GM18909 (cell line): ENCODE results near the gene UNC119.
A peak's percentile ranks its signal among the peaks of the same experiment; 100 is the strongest.

Experiments
- ATAC-seq: cut with Tn5 transposase; IDR thresholded peaks from one replicate; pipeline ENCODE4 v1.9.1; 2021; ENCODE audit warnings: mild to moderate bottlenecking; ENCODE audit not compliant: unreplicated experiment, poor library complexity

The UNC119 gene

DNA sequence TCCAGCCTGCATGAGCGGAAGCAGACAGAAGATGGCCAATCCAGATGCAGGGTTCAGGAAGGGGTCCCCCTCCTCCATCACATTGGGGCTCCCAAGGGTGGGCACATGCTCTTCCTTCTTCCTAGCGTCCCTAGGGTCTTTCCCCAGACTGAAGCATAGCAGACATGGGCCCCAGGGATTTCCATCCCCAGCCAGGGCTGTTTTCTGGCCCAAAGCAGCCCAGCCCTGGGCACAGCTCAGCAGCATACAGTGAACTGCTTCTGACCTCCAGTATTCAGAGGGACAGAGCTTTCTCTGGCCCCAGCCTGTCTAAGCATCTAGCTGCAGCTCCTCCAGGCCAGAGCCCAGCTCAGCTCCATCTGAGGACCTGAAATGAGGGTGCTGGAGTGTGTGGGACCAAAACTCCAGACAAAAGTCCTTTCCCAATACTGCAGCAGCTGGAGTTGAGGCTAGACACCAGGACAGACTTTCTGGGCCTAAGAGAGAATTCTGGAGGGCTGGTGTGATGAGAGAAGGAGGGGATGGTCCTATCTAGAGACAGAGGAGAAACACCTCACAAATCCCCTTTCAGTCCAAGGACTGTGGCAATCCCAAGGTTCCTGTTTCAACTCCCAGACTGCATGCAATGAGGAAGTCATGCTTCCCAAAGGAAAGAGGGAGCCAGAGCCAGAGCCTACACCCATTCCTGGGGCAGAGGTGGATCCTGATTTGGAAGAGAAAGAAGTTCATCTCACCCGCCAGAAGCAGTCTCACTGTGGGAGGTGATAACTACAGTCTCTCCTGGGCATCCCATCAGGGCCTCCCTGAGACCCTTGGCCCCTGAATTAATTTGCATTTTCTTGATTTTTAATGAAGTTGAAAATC is 50.8 kb downstream of the UNC119 start:
- ATAC-seq = no peak

DNA sequence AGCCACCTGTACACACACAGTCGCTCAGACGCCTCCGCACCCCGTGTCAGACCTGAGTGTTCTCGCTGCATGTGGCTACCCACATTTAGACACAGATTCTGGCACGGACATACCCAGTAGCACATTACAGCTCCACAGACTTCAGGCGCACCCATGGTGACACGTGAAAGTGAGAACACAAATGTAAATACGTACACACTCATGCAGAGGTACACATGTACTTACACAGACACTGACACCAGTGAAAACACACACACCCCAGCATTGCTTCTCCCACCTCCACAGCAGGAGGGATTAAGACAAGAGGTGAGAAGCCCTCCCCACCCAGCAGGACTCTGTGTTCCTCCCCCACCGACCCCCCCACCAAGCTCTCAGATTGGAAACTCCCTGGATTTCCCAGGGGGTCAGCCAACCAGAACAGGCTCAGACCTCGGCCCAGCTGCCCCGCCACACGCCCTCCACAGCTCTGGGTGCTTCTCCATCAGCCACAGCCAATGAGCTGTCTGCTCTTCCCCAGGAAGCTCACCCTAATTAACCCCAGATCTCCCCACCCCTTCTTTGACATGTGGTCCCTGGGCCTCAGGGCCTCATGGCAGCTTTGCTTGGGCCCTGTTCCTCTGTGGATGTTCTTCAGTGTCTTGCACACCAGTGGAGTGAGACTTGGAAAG is 51.6 kb downstream of the UNC119 start:
- peak; percentile 53 for ATAC-seq

DNA sequence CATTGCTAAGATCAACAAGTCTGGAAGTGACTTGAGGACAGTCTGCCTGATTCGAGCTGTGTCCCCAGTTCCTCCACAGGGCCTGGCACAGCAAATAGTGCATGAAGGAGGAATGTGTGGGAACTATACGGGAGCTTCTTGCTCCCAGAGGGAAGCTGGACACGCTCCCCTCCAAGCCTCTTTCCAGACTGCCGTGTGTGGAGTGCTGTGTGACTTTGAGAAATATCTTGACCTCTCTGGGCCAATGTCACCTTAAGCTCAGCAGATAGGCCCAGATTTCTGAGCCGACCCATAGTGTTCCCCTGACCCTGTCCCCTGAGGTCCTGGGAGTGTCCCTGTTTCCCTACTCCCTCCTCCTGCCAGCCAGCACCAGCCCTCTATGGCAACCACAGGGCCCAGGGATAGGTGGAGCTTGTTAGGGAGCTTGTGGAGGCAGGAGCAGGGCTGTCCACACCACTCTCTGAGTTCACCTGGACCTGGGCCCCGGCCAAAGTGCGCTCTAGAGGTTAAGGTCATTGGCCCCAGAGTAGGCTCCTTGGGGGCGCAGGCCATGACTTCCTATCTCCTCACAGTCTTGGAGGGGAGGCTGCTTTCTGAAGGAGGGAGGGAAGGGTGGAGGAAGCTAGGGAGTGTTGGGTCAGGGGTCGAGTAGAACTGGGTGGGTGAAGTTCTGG is 52.6 kb downstream of the UNC119 start:
- no peak for ATAC-seq

DNA sequence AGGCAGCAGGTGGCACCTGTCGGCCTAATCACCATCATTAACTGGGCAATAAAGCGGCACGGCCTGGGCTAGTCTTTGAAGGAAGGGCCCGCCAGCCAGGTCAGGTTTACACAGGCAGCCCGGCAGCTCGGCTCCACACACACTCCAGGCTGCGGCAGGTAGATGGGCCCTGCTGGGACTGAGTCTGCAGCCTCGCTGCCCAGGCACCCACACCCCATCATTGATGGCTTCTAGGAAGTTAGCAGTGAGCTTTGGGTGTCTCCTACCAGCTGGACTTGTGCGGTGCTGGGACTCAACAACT is 53.1 kb downstream of the UNC119 start:
- no peak for ATAC-seq

DNA sequence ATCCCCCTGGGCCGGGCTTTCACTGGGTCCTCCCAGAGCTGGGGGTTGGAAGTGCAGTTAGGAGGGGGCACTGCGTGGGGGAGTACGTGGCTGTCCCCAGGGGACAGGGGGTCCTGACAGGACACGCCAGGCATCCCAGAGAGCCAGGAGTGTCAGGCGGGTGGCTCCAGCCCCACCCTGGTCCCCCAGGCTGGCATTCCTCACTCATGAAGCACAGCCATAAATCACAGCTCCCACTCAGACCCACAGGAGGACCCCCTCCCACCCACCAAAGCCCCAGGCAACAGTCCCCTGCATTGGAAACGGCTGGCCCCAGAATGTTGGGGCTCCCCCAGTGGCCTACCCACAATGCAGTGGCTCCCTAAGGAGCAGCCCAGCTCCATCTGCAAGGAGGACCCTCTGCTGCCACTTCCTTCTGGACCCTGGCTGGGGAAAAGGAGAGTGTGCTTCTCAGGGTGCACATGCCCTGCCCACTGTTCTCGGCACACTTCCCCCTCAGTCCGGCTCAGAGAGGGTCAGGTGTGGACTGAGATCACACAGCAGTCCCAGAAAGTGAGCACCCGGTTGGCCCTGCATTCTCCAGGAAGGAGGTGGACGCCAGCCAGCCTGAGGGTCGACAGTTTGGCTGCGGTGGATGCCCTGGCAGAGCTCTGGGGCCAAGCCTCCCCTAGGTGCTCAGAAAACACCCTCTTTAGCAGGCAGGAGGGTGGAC is 53.6 kb downstream of the UNC119 start:
- ATAC-seq = no peak

DNA sequence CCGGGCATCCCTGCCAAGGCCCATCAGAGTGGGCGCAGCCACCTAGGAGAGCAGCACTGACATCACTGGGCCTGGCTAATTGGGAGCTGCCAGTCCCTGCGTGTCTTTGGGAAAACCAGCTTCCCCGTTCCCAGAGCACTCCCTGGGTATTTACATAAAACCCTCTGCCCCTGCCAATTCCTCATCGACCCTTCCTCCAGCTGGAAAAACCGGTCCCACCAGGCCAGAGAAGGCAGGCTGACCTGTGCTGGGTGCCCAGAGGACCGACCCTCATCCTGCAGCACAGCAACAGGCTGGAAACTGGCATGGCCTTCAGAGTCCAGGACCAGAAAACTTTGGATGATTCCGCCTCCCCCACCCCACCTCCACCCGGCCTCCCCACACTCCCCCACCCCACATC is 54.5 kb downstream of the UNC119 start:
- no peak for ATAC-seq
